Measurements from ENCODE around the gene NXT1.

Gene NXT1

DNA sequence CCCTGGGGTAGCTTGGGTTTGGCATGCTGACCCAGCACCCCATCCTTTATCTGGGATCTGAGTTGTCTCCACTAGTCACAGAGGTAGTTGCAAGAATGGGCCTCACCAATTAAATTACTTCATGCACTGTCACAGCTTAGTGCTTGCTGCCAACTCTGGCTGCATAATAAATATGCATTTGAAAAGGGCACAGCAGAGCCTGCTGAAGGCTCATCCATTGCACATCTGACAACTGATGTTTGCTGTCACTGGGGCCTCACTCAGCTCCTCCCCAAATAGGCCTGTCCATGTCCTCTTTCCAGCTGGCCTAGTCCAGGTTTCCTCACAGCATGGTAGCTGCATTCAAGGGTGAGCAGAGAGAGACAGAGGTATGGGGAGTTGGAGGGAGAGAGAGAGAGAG, 13.3 kb upstream of the NXT1 start:
- no peaks in the 10 kb centered on the region for H3K79me2 ChIP-seq (ENCODE audit: insufficient read depth, low read length)
- no peaks in the 10 kb centered on the region for H3K36me3 ChIP-seq (ENCODE audit: insufficient read depth, low read length)
- no peak for DNase-seq
- H4K20me1 ChIP-seq (ENCODE audit: insufficient read depth, low read length) = no peaks in the 10 kb centered on the region
- H3K9me3 ChIP-seq (ENCODE audit: insufficient read depth, low read length, severe bottlenecking) = no peaks in the 10 kb centered on the region
- no peak overlapping the region for H3K4me2 ChIP-seq (ENCODE audit: insufficient read depth, low read length)
- no peak overlapping the region for H3K27ac ChIP-seq (ENCODE audit: low read length)
- no peak overlapping the region for H2AFZ ChIP-seq (ENCODE audit: low read depth, low read length)
- H3K4me1 ChIP-seq (ENCODE audit: insufficient read depth, low read length) = no peaks in the 10 kb centered on the region
- TF ChIP-seq, protein P1, sequence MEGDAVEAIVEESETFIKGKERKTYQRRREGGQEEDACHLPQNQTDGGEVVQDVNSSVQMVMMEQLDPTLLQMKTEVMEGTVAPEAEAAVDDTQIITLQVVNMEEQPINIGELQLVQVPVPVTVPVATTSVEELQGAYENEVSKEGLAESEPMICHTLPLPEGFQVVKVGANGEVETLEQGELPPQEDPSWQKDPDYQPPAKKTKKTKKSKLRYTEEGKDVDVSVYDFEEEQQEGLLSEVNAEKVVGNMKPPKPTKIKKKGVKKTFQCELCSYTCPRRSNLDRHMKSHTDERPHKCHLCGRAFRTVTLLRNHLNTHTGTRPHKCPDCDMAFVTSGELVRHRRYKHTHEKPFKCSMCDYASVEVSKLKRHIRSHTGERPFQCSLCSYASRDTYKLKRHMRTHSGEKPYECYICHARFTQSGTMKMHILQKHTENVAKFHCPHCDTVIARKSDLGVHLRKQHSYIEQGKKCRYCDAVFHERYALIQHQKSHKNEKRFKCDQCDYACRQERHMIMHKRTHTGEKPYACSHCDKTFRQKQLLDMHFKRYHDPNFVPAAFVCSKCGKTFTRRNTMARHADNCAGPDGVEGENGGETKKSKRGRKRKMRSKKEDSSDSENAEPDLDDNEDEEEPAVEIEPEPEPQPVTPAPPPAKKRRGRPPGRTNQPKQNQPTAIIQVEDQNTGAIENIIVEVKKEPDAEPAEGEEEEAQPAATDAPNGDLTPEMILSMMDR (IDR thresholded peaks at IDR 0.05; ENCODE audit: borderline replicate concordance, extremely low read depth, low read length, poor library complexity, severe bottlenecking) = no peak
- no peak for TF ChIP-seq EZH2 (IDR thresholded peaks at IDR 0.05; ENCODE audit: borderline replicate concordance, low read depth, low read length, severe bottlenecking)
- H3K4me3 ChIP-seq (ENCODE audit: low read depth in 1 of 2, low read length in 2 of 2) = no peak overlapping the region
- no peaks in the 10 kb centered on the region for H3K27me3 ChIP-seq (ENCODE audit: insufficient read depth, low read length, poor library complexity)
- H3K9ac ChIP-seq (ENCODE audit: low read depth, low read length) = no peak overlapping the region
- no peak for ATAC-seq (ENCODE audit: insufficient read depth, low read depth)

DNA sequence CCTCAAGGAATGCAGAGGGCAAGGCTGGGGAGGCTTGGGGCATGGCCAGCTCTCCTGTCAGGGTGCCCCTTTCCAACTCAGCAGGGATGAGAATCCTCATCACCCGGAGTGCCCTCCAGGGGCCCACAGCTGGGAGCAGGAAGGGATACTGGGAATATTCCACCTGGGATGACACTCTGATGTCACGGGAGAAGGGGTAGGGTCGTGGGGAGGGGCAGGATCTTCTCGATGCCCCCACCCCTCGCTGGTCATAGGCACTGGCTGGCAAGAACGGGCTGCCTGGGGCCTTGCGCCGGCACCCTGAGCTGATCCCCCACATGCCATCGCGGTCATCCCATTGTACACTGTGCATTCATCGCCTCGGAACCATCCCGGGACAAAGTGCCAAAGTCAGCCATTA, 10.6 kb upstream of the NXT1 start:
- Histone ChIP-seq H3K4me3 (ENCODE audit: low read depth in 1 of 2, low read length in 2 of 2) (no peak overlapping the region), H3K4me2 (ENCODE audit: insufficient read depth, low read length) (no peak overlapping the region)

DNA sequence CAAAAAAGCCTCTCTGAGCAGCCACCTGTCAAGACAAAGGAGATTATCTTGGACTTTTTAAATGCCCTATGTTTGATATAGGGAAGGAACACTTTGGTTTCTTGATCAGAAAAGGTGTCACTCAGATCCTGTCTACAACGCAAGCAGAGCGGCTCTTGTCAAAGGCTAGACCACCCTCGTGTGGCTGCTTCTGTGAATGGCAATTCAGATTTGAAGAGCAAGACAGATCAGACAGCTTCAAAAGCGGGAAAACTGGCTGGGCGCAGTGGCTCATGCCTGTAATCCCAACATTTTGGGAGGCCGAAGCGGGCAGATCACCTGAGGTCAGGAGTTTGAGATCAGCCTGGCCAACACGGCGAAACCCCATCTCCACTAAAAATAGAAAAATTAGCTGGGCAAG, 10.1 kb upstream of the NXT1 start:
- H3K4me1 ChIP-seq (ENCODE audit: insufficient read depth, low read length) = no peaks in the 10 kb centered on the region
- DNase-seq = peak; percentile 75
- H3K4me2 ChIP-seq (ENCODE audit: insufficient read depth, low read length) = no peak overlapping the region
- no peaks in the 10 kb centered on the region for H3K36me3 ChIP-seq (ENCODE audit: insufficient read depth, low read length)
- H3K9me3 ChIP-seq (ENCODE audit: insufficient read depth, low read length, severe bottlenecking) = no peaks in the 10 kb centered on the region
- no peak overlapping the region for H3K4me3 ChIP-seq (ENCODE audit: low read depth in 1 of 2, low read length in 2 of 2)
- H3K9ac ChIP-seq (ENCODE audit: low read depth, low read length) = no peak overlapping the region
- H3K27me3 ChIP-seq (ENCODE audit: insufficient read depth, low read length, poor library complexity) = no peaks in the 10 kb centered on the region
- no peaks in the 10 kb centered on the region for H4K20me1 ChIP-seq (ENCODE audit: insufficient read depth, low read length)
- peak; percentile 90 for ATAC-seq (ENCODE audit: insufficient read depth, low read depth)
- TF ChIP-seq, protein P1 (IDR thresholded peaks at IDR 0.05; ENCODE audit: borderline replicate concordance, extremely low read depth, low read length, poor library complexity, severe bottlenecking) = peak; percentile 88
- TF ChIP-seq EZH2 (IDR thresholded peaks at IDR 0.05; ENCODE audit: borderline replicate concordance, low read depth, low read length, severe bottlenecking) = no peak
- H3K27ac ChIP-seq (ENCODE audit: low read length) = no peak overlapping the region
- no peak overlapping the region for H2AFZ ChIP-seq (ENCODE audit: low read depth, low read length)
- H3K79me2 ChIP-seq (ENCODE audit: insufficient read depth, low read length) = no peaks in the 10 kb centered on the region

More for the DNA sequence above, 10.6 kb upstream of the NXT1 start:
- no peak for DNase-seq
- Histone ChIP-seq H3K27me3 (ENCODE audit: insufficient read depth, low read length, poor library complexity) (no peaks in the 10 kb centered on the region), H3K27ac (ENCODE audit: low read length) (no peak overlapping the region), H3K36me3 (ENCODE audit: insufficient read depth, low read length) (no peaks in the 10 kb centered on the region), H3K9me3 (ENCODE audit: insufficient read depth, low read length, severe bottlenecking) (no peaks in the 10 kb centered on the region), H4K20me1 (ENCODE audit: insufficient read depth, low read length) (no peaks in the 10 kb centered on the region), H3K4me1 (ENCODE audit: insufficient read depth, low read length) (no peaks in the 10 kb centered on the region), H3K79me2 (ENCODE audit: insufficient read depth, low read length) (no peaks in the 10 kb centered on the region), H2AFZ (ENCODE audit: low read depth, low read length) (no peak overlapping the region), H3K9ac (ENCODE audit: low read depth, low read length) (no peak overlapping the region)
- TF ChIP-seq EZH2 (IDR thresholded peaks at IDR 0.05; ENCODE audit: borderline replicate concordance, low read depth, low read length, severe bottlenecking) = no peak
- TF ChIP-seq, protein P1 (IDR thresholded peaks at IDR 0.05; ENCODE audit: borderline replicate concordance, extremely low read depth, low read length, poor library complexity, severe bottlenecking) = no peak
- no peak for ATAC-seq (ENCODE audit: insufficient read depth, low read depth)

DNA sequence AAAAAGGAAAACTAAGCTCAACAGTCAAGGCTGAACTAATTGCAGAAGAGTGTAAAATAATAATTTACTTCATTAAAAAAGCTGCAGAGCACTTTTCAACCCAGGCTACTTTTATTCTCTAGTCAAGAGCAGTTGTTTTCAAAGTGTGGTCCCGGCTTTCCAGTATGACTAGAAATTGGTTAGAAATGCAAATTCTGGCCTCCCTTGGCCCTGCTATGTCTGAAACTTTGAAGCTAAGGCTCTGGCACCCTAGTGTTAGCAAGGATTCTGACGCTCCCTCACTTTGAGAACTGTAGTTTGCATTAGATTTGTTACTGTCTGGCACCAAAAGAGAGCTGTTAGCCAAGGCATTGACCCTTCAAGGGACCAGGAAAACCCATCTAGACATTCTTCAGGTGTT, 9.5 kb upstream of the NXT1 start:
- Histone ChIP-seq H3K9me3 (ENCODE audit: insufficient read depth, low read length, severe bottlenecking) (no peaks in the 10 kb centered on the region), H3K27ac (ENCODE audit: low read length) (no peak overlapping the region), H2AFZ (ENCODE audit: low read depth, low read length) (no peak overlapping the region), H3K9ac (ENCODE audit: low read depth, low read length) (no peak overlapping the region), H3K4me2 (ENCODE audit: insufficient read depth, low read length) (no peak overlapping the region), H3K27me3 (ENCODE audit: insufficient read depth, low read length, poor library complexity) (no peaks in the 10 kb centered on the region), H3K4me1 (ENCODE audit: insufficient read depth, low read length) (no peaks in the 10 kb centered on the region), H4K20me1 (ENCODE audit: insufficient read depth, low read length) (no peaks in the 10 kb centered on the region), H3K36me3 (ENCODE audit: insufficient read depth, low read length) (no peaks in the 10 kb centered on the region), H3K4me3 (ENCODE audit: low read depth in 1 of 2, low read length in 2 of 2) (no peak overlapping the region), H3K79me2 (ENCODE audit: insufficient read depth, low read length) (no peaks in the 10 kb centered on the region)
- DNase-seq (no peak), ATAC-seq (ENCODE audit: insufficient read depth, low read depth) (no peak)
- TF ChIP-seq EZH2 (IDR thresholded peaks at IDR 0.05; ENCODE audit: borderline replicate concordance, low read depth, low read length, severe bottlenecking) = no peak
- TF ChIP-seq, protein P1 (IDR thresholded peaks at IDR 0.05; ENCODE audit: borderline replicate concordance, extremely low read depth, low read length, poor library complexity, severe bottlenecking) = no peak

Measured in DND-41 (cell line).